GM12878 (cell line): ENCODE data around the gene MAPKAP1. TPM values are rescaled to one million over a fixed set of nuclear protein-coding genes. Genes with fewer than 3 reads are reported as not detected.

Experiments
- ATAC-seq: fragments of 200-7000 bp; cut with Tn5 transposase; 3 replicates; pipeline ENCODE4 v1.9.1; 2020; ENCODE audit warnings: mild to moderate bottlenecking, moderate library complexity
- BruUV-seq: library from RNA; stranded (reverse); fragments of 400-500 nt; replicated peaks from 2 replicates; lab custom pipeline; 2021; lab: Mats Ljungman, UMichigan
- CTCF ChIA-PET: fragments of 300-600 bp; sonication (Branson Sonifier 250); formaldehyde crosslinking; extraction: SDS; loops from one replicate; lab custom pipeline; 2021; ENCODE audit warnings: inconsistent platforms; lab: Yijun Ruan, JAX
- POLR2A ChIA-PET: fragments of 350-600 bp; formaldehyde crosslinking; extraction: SDS; loops from one replicate; lab custom pipeline; 2021; ENCODE audit warnings: inconsistent platforms; lab: Charles Lee
- RAD21 ChIA-PET: fragments of 300-600 bp; sonication (Branson Sonifier 250); formaldehyde crosslinking; loops from one replicate; lab custom pipeline; 2023; ENCODE audit warnings: antibody characterized with exemption; ENCODE audit not compliant: unreplicated experiment; lab: Charles Lee
- SMC1A ChIA-PET: fragments of 300-600 bp; sonication (Branson Sonifier 250); formaldehyde crosslinking; loops from one replicate; lab custom pipeline; 2023; ENCODE audit not compliant: unreplicated experiment, uncharacterized antibody; lab: Charles Lee
- DNase-seq: peaks from one replicate; pipeline ENCODE4 v3.0.0-alpha.2; 2011; ENCODE audit warnings: low read depth, low spot score
- FAIRE-seq: peaks from 3 replicates; lab custom pipeline; 2011; peaks lifted over from hg19 to GRCh38; lab: Jason Lieb, UNC
- H2AFZ ChIP-seq: 2 replicates; pipeline ENCODE4 v1.6.0; 2011; ENCODE audit warnings: low read depth, low read length, control low read depth; ENCODE audit not compliant: control insufficient read depth
- H3K27ac ChIP-seq: 2 replicates; pipeline ENCODE4 v1.5.1; 2011; ENCODE audit warnings: control low read depth; ENCODE audit not compliant: control insufficient read depth, insufficient read depth
- H3K27me3 ChIP-seq, 2 experiments: replicated peaks in 1 of 2; 2 replicates each; pipeline versions ENCODE4 v1.6.0 to v1.6.1; 2011; ENCODE audit warnings: low read length in 1 of 2; ENCODE audit not compliant: control insufficient read depth in 2 of 2, insufficient read depth in 2 of 2
- H3K36me3 ChIP-seq, 2 experiments: 2 replicates each; pipeline ENCODE4 v1.5.1; 2011; ENCODE audit warnings: low read length in 1 of 2; ENCODE audit not compliant: control insufficient read depth in 2 of 2, insufficient read depth in 2 of 2
- H3K4me1 ChIP-seq: 2 replicates; pipeline ENCODE4 v1.6.1; 2011; ENCODE audit warnings: mild to moderate bottlenecking, low read length, moderate library complexity, mixed read lengths; ENCODE audit not compliant: control insufficient read depth, insufficient read depth
- H3K4me2 ChIP-seq: 2 replicates; pipeline ENCODE4 v1.6.0; 2011; ENCODE audit warnings: control low read depth; ENCODE audit not compliant: control insufficient read depth, insufficient read depth
- H3K4me3 ChIP-seq: fragments of 200-600 bp; sonication (generic); 2 replicates; pipeline ENCODE4 v1.5.1; 2016
- H3K79me2 ChIP-seq: 2 replicates; pipeline ENCODE4 v1.6.0; 2011; ENCODE audit warnings: low read length; ENCODE audit not compliant: control insufficient read depth, insufficient read depth
- H3K9ac ChIP-seq: 2 replicates; pipeline ENCODE4 v1.8.0; 2011; ENCODE audit warnings: low read length, control low read depth, mixed read lengths; ENCODE audit not compliant: control insufficient read depth, insufficient read depth
- H3K9me3 ChIP-seq: replicated peaks from 3 replicates; pipeline ENCODE4 v1.5.1; 2011; ENCODE audit warnings: mild to moderate bottlenecking, low read length; ENCODE audit not compliant: control insufficient read depth, insufficient read depth
- H4K20me1 ChIP-seq: 2 replicates; pipeline ENCODE4 v1.6.0; 2011; ENCODE audit not compliant: control insufficient read depth, insufficient read depth
- EED ChIP-seq: sonication (generic); IDR thresholded peaks from 2 replicates; pipeline ENCODE4 v1.6.1; 2016; ENCODE audit warnings: antibody characterized with exemption, low read depth
- ETV6 ChIP-seq, 2 experiments: fragments of 450-650 bp in 1 of 2; IDR thresholded peaks in 1 of 2; conservative IDR thresholded peaks in 1 of 2; 2 replicates each; pipeline ENCODE4 v1.6.1; 2014; ENCODE audit warnings: antibody characterized with exemption in 1 of 2, borderline replicate concordance in 1 of 2, low read depth in 1 of 2, mild to moderate bottlenecking in 1 of 2, moderate library complexity in 1 of 2
- IKZF1 ChIP-seq: fragments of 450-650 bp; conservative IDR thresholded peaks from 2 replicates; pipeline ENCODE4 v1.6.1; 2017; ENCODE audit warnings: antibody characterized with exemption, mild to moderate bottlenecking
- RAD51 ChIP-seq: fragments of 450-650 bp; IDR thresholded peaks from 2 replicates; pipeline ENCODE4 v1.6.1; 2016; ENCODE audit warnings: moderate library complexity, mild to moderate bottlenecking, inconsistent platforms
- RCOR1 ChIP-seq: conservative IDR thresholded peaks from 2 replicates; pipeline ENCODE4 v1.6.1; 2012; ENCODE audit warnings: low read depth, low read length, improper control_type of control experiment
- STAT3 ChIP-seq: IDR thresholded peaks from 2 replicates; pipeline ENCODE4 v1.6.1; 2011; ENCODE audit warnings: low read depth, low read length, improper control_type of control experiment
- SUZ12 ChIP-seq: fragments of 200-600 bp; sonication (generic); IDR thresholded peaks from one replicate; pipeline ENCODE4 v1.6.1; 2018; ENCODE audit warnings: antibody characterized with exemption, mild to moderate bottlenecking; ENCODE audit not compliant: unreplicated experiment
- TCF3 ChIP-seq: IDR thresholded peaks from 2 replicates; pipeline ENCODE4 v1.6.1; 2012; ENCODE audit warnings: low read depth, mild to moderate bottlenecking, low read length, borderline replicate concordance; ENCODE audit not compliant: insufficient read depth
- TCF7 ChIP-seq: IDR thresholded peaks from 2 replicates; pipeline ENCODE4 v1.6.1; 2014; ENCODE audit warnings: antibody characterized with exemption, borderline replicate concordance
- WGBS: methylation state at CpG from one replicate; pipeline ENCODE4 v1.1.6; 2016; ENCODE audit warnings: low lambda C conversion rate; ENCODE audit not compliant: insufficient replicate concordance, insufficient coverage; ENCODE audit errors: missing lambda C conversion rate; 5-methylcytosine and 5-hydroxymethylcytosine counted together
- in situ Hi-C: fragments of 300-500 bp; cut with MboI; formaldehyde crosslinking; loops from 9 replicates; pipeline ENCODE4 v1.14.3; 2018; ENCODE audit warnings: mixed read lengths
- intact Hi-C: fragments of 100-400 bp; cut with micrococcal nuclease; formaldehyde crosslinking; loops from one replicate; pipeline ENCODE4 v1.14.2; 2022; ENCODE audit not compliant: unreplicated experiment
- polyA plus RNA-seq, 11 experiments: library from polyadenylated mRNA; depleted of rRNA in 4 of 11; unstranded in 6 of 11; stranded (reverse) in 5 of 11; fragments of >200 nt; fragmentation: Nextera tagmentation in 4 of 11; fragmentation: Illumina TruSeq in 1 of 11; extraction: Ambion mirVana in 4 of 11; extraction: Trizol in 1 of 11; gene quantifications; 1 replicate in 1 of 11; 2 replicates in 10 of 11; pipeline versions ENCODE4 v1.2.1 to v1.2.3, GENCODE V29; 2011 to 2016; ENCODE audit warnings: inconsistent platforms in 2 of 11, missing spikeins in 2 of 11, low read depth in 1 of 11
- total RNA-seq, 4 experiments: library from RNA; depleted of rRNA in 3 of 4; stranded (reverse); fragments of >200 nt in 3 of 4; fragmentation: Illumina TruSeq in 1 of 4; extraction: Trizol in 1 of 4; gene quantifications; 2 replicates each; pipeline versions ENCODE4 v1.2.1 to v1.2.3, GENCODE V29; 2013 to 2021
- TF ChIP-seq, protein P1 (sequence below): IDR thresholded peaks from 2 replicates; pipeline ENCODE4 v1.6.1; 2011; ENCODE audit warnings: mild to moderate bottlenecking, low read depth, low read length, moderate library complexity; ENCODE audit not compliant: insufficient replicate concordance
- TF ChIP-seq, protein P2 (sequence below): fragments of 450-650 bp; IDR thresholded peaks from 2 replicates; pipeline ENCODE4 v1.6.1; 2017; ENCODE audit warnings: mild to moderate bottlenecking, moderate library complexity
- TF ChIP-seq, protein P3 (sequence below): fragments of 450-650 bp; IDR thresholded peaks from 2 replicates; pipeline ENCODE4 v1.6.1; 2017; ENCODE audit warnings: mild to moderate bottlenecking, moderate library complexity

MAPKAP1 gene
- total and polyA plus RNA-seq, 10 of the 15 experiments (the other 5 are each of a cell fraction or from before 2014, with no cell fraction given), result 5.1 to 188 (median 105) TPM

- ChIA-PET SMC1A (interaction anchor here (0.7 to 10.6 kb wide), 10 partner anchors 9 to 269 kb away, joined by 3 to 251 read pairs (median 8); partner anchors contain the start of gene MAPKAP1), RAD21 (interaction anchor here (0.6 to 10.9 kb wide), 12 partner anchors 12 to 259 kb away, joined by 3 to 237 read pairs (median 4); partner anchors contain the start of gene MAPKAP1), POLR2A (interaction anchor here (0.6 to 9.7 kb wide), 4 partner anchors 15 to 579 kb away, joined by 3 to 105 read pairs (median 14); partner anchors contain the start of gene MAPKAP1), CTCF (interaction anchor here (1.0 to 2.5 kb wide), 7 partner anchors 12 to 109 kb away, joined by 3 to 11 read pairs (median 6); no protein-coding TSS in a partner anchor)
- DNase-seq (no peak), FAIRE-seq (no peak), ATAC-seq (peak; percentile 18)
- Histone ChIP-seq H3K27ac (peak overlapping the region; percentile 95), H4K20me1 (no peaks in the 10 kb centered on the region), H3K27me3 (no peaks in the 10 kb centered on the region), H3K9ac (no peak overlapping the region), H3K4me1 (peaks cover 68% of the 10 kb centered on the region), H2AFZ (no peak overlapping the region), H3K4me2 (peak overlapping the region; percentile 76), H3K36me3 (peaks cover 2 to 3% of the 10 kb centered on the region in 2 experiments; a peak in 3 of 4 replicates), H3K9me3 (no peaks in the 10 kb centered on the region), H3K79me2 (peaks cover 69% of the 10 kb centered on the region), H3K4me3 (no peak overlapping the region)
- intact Hi-C loops (no loop called here), in situ Hi-C loops (loop anchor here (25.0 kb wide), 1 partner anchor 1437 kb away; no protein-coding TSS in a partner anchor)
- WGBS, result 71% methylated on average over 6 of the region's 6 CpGs
- no TSS peak for BruUV-seq
- peak in 1 of 2 experiments; percentile 82; a peak in 2 of 4 replicates for TF ChIP-seq ETV6 (conservative IDR thresholded peaks at IDR 0.05 in 1 of 2, IDR thresholded peaks at IDR 0.05 in 1 of 2; ENCODE audit: borderline replicate concordance in 1 of 2, low read depth in 1 of 2)
- TF ChIP-seq TCF7, result no peak
- no peak for TF ChIP-seq STAT3
- no peak for TF ChIP-seq SUZ12
- TF ChIP-seq IKZF1, result no peak; the same call in 1 of the 2 replicates
- TF ChIP-seq RAD51, result no peak
- no peak for TF ChIP-seq RCOR1
- TF ChIP-seq TCF3, result no peak
- TF ChIP-seq, protein P1, sequence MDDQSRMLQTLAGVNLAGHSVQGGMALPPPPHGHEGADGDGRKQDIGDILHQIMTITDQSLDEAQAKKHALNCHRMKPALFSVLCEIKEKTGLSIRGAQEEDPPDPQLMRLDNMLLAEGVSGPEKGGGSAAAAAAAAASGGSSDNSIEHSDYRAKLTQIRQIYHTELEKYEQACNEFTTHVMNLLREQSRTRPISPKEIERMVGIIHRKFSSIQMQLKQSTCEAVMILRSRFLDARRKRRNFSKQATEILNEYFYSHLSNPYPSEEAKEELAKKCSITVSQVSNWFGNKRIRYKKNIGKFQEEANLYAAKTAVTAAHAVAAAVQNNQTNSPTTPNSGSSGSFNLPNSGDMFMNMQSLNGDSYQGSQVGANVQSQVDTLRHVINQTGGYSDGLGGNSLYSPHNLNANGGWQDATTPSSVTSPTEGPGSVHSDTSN, result no peak
- TF ChIP-seq EED, result peak; percentile 48; the same call in 1 of the 2 replicates
- TF ChIP-seq, protein P2, sequence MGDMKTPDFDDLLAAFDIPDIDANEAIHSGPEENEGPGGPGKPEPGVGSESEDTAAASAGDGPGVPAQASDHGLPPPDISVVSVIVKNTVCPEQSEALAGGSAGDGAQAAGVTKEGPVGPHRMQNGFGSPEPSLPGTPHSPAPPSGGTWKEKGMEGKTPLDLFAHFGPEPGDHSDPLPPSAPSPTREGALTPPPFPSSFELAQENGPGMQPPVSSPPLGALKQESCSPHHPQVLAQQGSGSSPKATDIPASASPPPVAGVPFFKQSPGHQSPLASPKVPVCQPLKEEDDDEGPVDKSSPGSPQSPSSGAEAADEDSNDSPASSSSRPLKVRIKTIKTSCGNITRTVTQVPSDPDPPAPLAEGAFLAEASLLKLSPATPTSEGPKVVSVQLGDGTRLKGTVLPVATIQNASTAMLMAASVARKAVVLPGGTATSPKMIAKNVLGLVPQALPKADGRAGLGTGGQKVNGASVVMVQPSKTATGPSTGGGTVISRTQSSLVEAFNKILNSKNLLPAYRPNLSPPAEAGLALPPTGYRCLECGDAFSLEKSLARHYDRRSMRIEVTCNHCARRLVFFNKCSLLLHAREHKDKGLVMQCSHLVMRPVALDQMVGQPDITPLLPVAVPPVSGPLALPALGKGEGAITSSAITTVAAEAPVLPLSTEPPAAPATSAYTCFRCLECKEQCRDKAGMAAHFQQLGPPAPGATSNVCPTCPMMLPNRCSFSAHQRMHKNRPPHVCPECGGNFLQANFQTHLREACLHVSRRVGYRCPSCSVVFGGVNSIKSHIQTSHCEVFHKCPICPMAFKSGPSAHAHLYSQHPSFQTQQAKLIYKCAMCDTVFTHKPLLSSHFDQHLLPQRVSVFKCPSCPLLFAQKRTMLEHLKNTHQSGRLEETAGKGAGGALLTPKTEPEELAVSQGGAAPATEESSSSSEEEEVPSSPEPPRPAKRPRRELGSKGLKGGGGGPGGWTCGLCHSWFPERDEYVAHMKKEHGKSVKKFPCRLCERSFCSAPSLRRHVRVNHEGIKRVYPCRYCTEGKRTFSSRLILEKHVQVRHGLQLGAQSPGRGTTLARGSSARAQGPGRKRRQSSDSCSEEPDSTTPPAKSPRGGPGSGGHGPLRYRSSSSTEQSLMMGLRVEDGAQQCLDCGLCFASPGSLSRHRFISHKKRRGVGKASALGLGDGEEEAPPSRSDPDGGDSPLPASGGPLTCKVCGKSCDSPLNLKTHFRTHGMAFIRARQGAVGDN, result peak; percentile 52; the same call in 1 of the 2 replicates
- TF ChIP-seq, protein P3, sequence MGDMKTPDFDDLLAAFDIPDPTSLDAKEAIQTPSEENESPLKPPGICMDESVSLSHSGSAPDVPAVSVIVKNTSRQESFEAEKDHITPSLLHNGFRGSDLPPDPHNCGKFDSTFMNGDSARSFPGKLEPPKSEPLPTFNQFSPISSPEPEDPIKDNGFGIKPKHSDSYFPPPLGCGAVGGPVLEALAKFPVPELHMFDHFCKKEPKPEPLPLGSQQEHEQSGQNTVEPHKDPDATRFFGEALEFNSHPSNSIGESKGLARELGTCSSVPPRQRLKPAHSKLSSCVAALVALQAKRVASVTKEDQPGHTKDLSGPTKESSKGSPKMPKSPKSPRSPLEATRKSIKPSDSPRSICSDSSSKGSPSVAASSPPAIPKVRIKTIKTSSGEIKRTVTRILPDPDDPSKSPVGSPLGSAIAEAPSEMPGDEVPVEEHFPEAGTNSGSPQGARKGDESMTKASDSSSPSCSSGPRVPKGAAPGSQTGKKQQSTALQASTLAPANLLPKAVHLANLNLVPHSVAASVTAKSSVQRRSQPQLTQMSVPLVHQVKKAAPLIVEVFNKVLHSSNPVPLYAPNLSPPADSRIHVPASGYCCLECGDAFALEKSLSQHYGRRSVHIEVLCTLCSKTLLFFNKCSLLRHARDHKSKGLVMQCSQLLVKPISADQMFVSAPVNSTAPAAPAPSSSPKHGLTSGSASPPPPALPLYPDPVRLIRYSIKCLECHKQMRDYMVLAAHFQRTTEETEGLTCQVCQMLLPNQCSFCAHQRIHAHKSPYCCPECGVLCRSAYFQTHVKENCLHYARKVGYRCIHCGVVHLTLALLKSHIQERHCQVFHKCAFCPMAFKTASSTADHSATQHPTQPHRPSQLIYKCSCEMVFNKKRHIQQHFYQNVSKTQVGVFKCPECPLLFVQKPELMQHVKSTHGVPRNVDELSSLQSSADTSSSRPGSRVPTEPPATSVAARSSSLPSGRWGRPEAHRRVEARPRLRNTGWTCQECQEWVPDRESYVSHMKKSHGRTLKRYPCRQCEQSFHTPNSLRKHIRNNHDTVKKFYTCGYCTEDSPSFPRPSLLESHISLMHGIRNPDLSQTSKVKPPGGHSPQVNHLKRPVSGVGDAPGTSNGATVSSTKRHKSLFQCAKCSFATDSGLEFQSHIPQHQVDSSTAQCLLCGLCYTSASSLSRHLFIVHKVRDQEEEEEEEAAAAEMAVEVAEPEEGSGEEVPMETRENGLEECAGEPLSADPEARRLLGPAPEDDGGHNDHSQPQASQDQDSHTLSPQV, result 0 out of 2 replicates have a peak, but pooled peaks have one; percentile 15
These were observed 57.7 kb downstream of the MAPKAP1 start for GRCh38 chr9:125649315-125649714.
